NCI-H146 (cell line): ENCODE data around the gene RABEPK.
"Not testable (repeated sequence)": the region's sequence is repeated elsewhere in the genome, so short reads cannot be mapped to it uniquely, and the experiment has no call there.

Experiments
- DNase-seq: peaks from one replicate; lab custom pipeline; 2025; lab: John Stamatoyannopoulos, UW

RABEPK gene

GRCh38 chr9:125246261-125246667 is 45.9 kb downstream of the RABEPK start:
- no peak for DNase-seq

- DNase-seq: no peak
Measured at GRCh38 chr9:125254231-125254630, 53.9 kb downstream of the RABEPK start.

GRCh38 chr9:125255781-125256391 is 55.5 kb downstream of the RABEPK start:
- peak; percentile 5 for DNase-seq

- DNase-seq: no peak
Measured at GRCh38 chr9:125258160-125258785, 57.9 kb downstream of the RABEPK start.

- DNase-seq: no peak
Measured at GRCh38 chr9:125258832-125259534, 58.6 kb downstream of the RABEPK start.

- DNase-seq: no peak
Measured at GRCh38 chr9:125260561-125260960, 60.2 kb downstream of the RABEPK start.

- peak; percentile 88 for DNase-seq
Measured at GRCh38 chr9:125261501-125262293, 61.4 kb downstream of the RABEPK start, which contains the start of gene GAPVD1. Gene GAPVD1 (plus strand): TSS chr9:125261826. CDS start chr9:125298922, 37,096 bp downstream.

- DNase-seq: no peak
Measured at GRCh38 chr9:125262294-125262991, 62.1 kb downstream of the RABEPK start.

GRCh38 chr9:125264068-125264467 is 63.7 kb downstream of the RABEPK start:
- not testable (repeated sequence) for DNase-seq

GRCh38 chr9:125268394-125269013 is 68.2 kb downstream of the RABEPK start:
- no peak for DNase-seq

- DNase-seq: no peak
Measured at GRCh38 chr9:125269014-125269397, 68.7 kb downstream of the RABEPK start.

- DNase-seq: no peak
Measured at GRCh38 chr9:125271081-125271480, 70.7 kb downstream of the RABEPK start.

- DNase-seq: no peak
Measured at GRCh38 chr9:125272697-125273096, 72.4 kb downstream of the RABEPK start.

- DNase-seq: no peak
Measured at GRCh38 chr9:125276771-125277170, 76.4 kb downstream of the RABEPK start.

GRCh38 chr9:125277411-125277810 is 77.1 kb downstream of the RABEPK start:
- no peak for DNase-seq

- no peak for DNase-seq
Measured at GRCh38 chr9:125280945-125281344, 80.6 kb downstream of the RABEPK start.
